ENCODE results near the gene KCP.

GRCh38 chr7:128849804-128850490, 60.6 kb downstream of the KCP start:
- TF ChIP-seq CTCF (IDR thresholded peaks at IDR 0.05) (no peak), POLR2A (IDR thresholded peaks at IDR 0.05) (no peak)
